Uterus (tissue), 4 donors: ENCODE results near the gene SRGAP1. TPM values are rescaled to one million over a fixed set of nuclear protein-coding genes. Genes with fewer than 3 reads are reported as not detected.

Experiments used
- DNase-seq, 2 donors: peaks; one replicate each; pipeline ENCODE4 v3.0.0-alpha.2; 2019 to 2020
- H3K27ac ChIP-seq, 2 donors: fragments of 200-600 bp; sonication (generic); 1 replicate in 1 of 2; 2 replicates in 1 of 2; pipeline ENCODE4 v1.5.1; 2016 to 2018
- H3K27me3 ChIP-seq, 2 donors: fragments of 200-600 bp; sonication (generic); one replicate each; pipeline ENCODE4 v1.5.1; 2018 to 2019; ENCODE audit warnings: control low read depth in 1 of 2
- H3K36me3 ChIP-seq, 2 donors: fragments of 200-600 bp; sonication (generic); one replicate each; pipeline ENCODE4 v1.5.1; 2019; ENCODE audit warnings: control low read depth in 1 of 2
- H3K4me1 ChIP-seq, 2 donors: fragments of 200-600 bp; sonication (generic); one replicate each; pipeline ENCODE4 v1.5.1; 2018 to 2019; ENCODE audit warnings: control low read depth in 1 of 2
- H3K4me3 ChIP-seq, 2 donors: fragments of 200-600 bp; sonication (generic); 1 replicate in 1 of 2; 2 replicates in 1 of 2; pipeline ENCODE4 v1.5.1; 2018 to 2019; ENCODE audit warnings: mild to moderate bottlenecking in 1 of 2
- H3K9me3 ChIP-seq, 2 donors: fragments of 200-600 bp; sonication (generic); one replicate each; pipeline ENCODE4 v1.5.1; 2019; ENCODE audit warnings: control low read depth in 1 of 2
- POLR2A ChIP-seq, 2 donors: fragments of 450-650 bp; IDR thresholded peaks; one replicate each; pipeline ENCODE4 v1.6.1; 2016; ENCODE audit warnings: antibody characterized with exemption in 2 of 2, mild to moderate bottlenecking in 1 of 2, moderate library complexity in 1 of 2
- intact Hi-C: fragments of 100-400 bp; cut with DNase I; formaldehyde crosslinking; loops from one replicate; pipeline ENCODE4 v1.15.1; 2023; ENCODE audit warnings: low total_unique reads
- total RNA-seq, 4 donors: library from RNA; depleted of rRNA in 3 of 4; stranded (reverse); fragments of >200 nt in 3 of 4; gene quantifications; one replicate each; pipeline versions ENCODE4 v1.1.0 to v1.2.4, GENCODE V29; 2014 to 2023
- TF ChIP-seq, protein P1 (sequence below), 4 experiments: fragments of 200-600 bp in 2 of 4; fragments of 450-650 bp in 2 of 4; sonication (generic) in 2 of 4; IDR thresholded peaks; one replicate each; pipeline ENCODE4 v1.5.1; 2016 to 2019; ENCODE audit warnings: antibody characterized with exemption in 4 of 4, mild to moderate bottlenecking in 2 of 4, moderate library complexity in 1 of 4
- donor health status: DM: yes; HTN: yes; CAD: no.

SRGAP1 gene
- total RNA-seq, 4 donors from 2014 or later = 10.0 to 23.0 (median 14.8) TPM

DNA sequence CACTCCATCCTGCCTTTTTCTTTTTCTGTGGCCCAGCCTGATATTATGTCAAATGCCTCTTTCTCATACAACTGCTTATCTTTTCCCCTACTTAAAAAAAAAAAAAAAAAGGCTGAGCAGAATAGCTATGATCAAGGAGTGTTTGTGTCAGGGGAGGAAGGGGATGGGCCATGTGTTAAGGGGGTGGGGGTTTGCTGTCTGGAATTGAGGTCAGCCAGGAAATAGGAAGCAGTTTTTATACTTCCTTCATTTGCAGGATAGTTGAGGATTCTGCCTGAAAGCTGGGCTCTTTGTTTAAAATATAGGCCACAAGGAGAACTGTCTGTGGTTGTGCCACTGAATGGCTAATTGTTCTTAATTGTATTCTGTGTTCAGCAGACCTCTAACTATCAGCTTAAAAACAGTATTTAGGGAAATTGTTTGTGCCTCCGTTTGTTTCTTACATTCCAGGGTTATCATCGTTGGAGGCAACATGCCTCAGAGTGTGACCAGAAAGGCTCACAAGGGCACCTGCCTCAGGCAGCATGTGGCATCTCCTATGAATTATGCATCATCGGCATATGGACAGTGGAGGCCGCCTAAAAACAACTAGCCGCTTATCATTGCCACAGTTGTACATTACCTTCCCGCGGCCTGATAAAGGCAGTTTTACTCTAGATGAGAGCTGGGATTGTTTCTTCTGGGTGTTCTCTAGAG lies 96.0 kb downstream of the SRGAP1 start:
- H3K4me3 ChIP-seq = no peak overlapping the region
- intact Hi-C loops = no loop called here
- no peak overlapping the region for H3K27ac ChIP-seq
- no peaks in the 10 kb centered on the region for H3K4me1 ChIP-seq
- no peaks in the 10 kb centered on the region for H3K27me3 ChIP-seq
- H3K36me3 ChIP-seq = peaks cover 0 to 2% of the 10 kb centered on the region in 2 donors
- H3K9me3 ChIP-seq = no peaks in the 10 kb centered on the region
- DNase-seq = no peak
- TF ChIP-seq, protein P1, sequence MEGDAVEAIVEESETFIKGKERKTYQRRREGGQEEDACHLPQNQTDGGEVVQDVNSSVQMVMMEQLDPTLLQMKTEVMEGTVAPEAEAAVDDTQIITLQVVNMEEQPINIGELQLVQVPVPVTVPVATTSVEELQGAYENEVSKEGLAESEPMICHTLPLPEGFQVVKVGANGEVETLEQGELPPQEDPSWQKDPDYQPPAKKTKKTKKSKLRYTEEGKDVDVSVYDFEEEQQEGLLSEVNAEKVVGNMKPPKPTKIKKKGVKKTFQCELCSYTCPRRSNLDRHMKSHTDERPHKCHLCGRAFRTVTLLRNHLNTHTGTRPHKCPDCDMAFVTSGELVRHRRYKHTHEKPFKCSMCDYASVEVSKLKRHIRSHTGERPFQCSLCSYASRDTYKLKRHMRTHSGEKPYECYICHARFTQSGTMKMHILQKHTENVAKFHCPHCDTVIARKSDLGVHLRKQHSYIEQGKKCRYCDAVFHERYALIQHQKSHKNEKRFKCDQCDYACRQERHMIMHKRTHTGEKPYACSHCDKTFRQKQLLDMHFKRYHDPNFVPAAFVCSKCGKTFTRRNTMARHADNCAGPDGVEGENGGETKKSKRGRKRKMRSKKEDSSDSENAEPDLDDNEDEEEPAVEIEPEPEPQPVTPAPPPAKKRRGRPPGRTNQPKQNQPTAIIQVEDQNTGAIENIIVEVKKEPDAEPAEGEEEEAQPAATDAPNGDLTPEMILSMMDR (IDR thresholded peaks at IDR 0.05) = no peak
- TF ChIP-seq POLR2A (IDR thresholded peaks at IDR 0.05) = no peak

DNA sequence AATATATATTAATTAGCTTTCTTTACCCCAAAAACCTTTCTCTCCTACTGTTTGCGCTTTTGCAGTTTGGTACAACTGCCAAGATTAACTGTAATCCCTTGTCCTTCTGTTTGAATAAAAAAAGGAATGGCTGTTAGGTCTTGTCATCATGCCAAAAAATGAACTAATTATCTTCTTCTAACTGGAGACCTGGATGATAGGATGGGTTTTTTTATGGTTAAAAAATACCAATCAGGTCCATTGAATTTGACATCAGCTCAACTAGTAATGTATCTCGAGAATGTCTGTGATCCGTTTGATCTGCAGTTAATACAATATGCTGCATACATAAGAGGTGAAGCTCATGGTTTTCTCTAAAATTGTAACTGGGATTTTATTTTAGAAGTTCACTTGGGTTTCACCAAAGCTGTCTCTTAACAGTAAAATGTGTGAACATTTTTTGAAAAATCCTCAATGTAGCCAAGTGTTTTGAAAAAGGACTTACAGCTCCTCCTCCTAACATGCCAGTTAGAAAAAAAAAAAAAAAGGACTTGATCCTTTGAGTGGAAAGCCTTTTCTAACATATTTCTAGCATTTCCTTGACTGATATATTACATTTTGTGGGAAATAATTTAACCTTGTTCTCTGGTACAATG lies 96.8 kb downstream of the SRGAP1 start:
- Histone ChIP-seq H3K27me3 (no peaks in the 10 kb centered on the region), H3K36me3 (peaks cover 0 to 2% of the 10 kb centered on the region in 2 donors), H3K4me3 (no peak overlapping the region), H3K9me3 (no peaks in the 10 kb centered on the region), H3K27ac (peak overlapping the region in 1 of 2 donors; percentile 4), H3K4me1 (no peaks in the 10 kb centered on the region)
- no peak for DNase-seq
- intact Hi-C loops = no loop called here
- TF ChIP-seq, protein P1 (IDR thresholded peaks at IDR 0.05) = no peak
- TF ChIP-seq POLR2A (IDR thresholded peaks at IDR 0.05) = no peak

DNA sequence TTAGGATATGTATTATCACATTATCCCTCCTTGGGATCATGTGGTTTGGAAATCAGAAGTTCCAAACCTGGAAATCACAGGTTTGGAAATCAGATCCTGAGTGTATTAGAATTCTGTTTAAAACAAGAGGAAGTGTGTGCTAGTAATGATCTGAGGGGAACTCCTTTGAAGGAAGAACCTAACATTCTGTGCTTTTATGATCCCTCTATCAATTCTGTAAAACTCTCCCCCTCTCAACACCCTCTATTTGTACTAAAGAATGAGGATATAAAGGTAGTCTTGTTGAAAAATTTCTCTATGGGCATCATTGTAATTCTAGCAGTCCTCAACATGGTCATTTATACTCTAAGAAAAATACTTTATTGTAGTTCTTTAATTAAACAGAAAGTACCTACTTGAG lies 97.4 kb downstream of the SRGAP1 start:
- no peaks in the 10 kb centered on the region for H3K4me1 ChIP-seq
- no peak overlapping the region for H3K4me3 ChIP-seq
- no peaks in the 10 kb centered on the region for H3K27me3 ChIP-seq
- peaks cover 0 to 2% of the 10 kb centered on the region in 2 donors for H3K36me3 ChIP-seq
- peak overlapping the region in 1 of 2 donors; percentile 4 for H3K27ac ChIP-seq
- H3K9me3 ChIP-seq = no peaks in the 10 kb centered on the region
- DNase-seq = no peak
- TF ChIP-seq, protein P1 (IDR thresholded peaks at IDR 0.05) = no peak
- no peak for TF ChIP-seq POLR2A (IDR thresholded peaks at IDR 0.05)
- intact Hi-C loops = no loop called here

DNA sequence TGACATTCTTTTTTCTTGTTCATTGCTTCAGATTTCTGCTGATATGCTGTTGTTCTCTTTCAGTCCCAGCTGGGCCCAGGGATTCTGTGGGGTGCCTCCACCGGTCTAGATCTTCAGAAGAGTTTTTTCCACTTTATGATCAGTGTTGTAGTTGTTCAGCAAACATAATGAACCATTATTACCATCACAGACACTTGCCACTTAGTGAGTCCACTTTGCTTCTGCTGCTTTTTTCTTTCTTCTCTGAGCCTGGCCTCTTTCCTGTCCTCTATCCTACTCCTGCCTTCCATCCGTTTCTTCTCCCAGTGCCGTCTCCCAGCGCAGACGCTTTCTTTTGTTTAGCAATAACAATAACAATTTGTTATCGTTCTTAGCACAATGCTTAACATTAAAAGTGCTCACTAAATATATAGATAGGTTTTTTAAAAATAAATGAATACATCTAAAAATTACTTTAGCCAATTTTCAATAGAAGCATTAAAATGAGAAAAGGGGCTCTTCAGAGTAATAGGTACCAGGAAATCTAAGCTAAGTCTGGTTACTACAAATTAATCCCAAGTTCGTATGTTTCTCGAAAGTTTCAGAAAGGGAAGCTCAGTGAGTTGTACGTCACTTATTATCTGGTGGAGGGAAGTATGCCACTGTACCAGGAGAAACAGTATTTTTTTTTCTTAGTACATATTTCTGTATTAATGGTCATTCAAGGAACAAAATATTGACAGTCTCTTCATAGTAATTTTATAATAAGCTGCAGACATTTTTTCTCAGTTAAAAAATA lies 98.2 kb downstream of the SRGAP1 start:
- Histone ChIP-seq H3K27me3 (no peaks in the 10 kb centered on the region), H3K27ac (no peak overlapping the region), H3K9me3 (no peaks in the 10 kb centered on the region), H3K36me3 (peaks cover 0 to 2% of the 10 kb centered on the region in 2 donors), H3K4me1 (no peaks in the 10 kb centered on the region), H3K4me3 (no peak overlapping the region)
- TF ChIP-seq, protein P1 (IDR thresholded peaks at IDR 0.05) = no peak
- TF ChIP-seq POLR2A (IDR thresholded peaks at IDR 0.05) = no peak
- no peak for DNase-seq
- intact Hi-C loops = no loop called here
